Lower lobe of right lung (tissue), 2 donors: Measurements from ENCODE around the gene OR6C1. TPM values are rescaled to one million over a fixed set of nuclear protein-coding genes. Genes with fewer than 3 reads are reported as not detected.
"Not testable (repeated sequence)": the region's sequence is repeated elsewhere in the genome, so short reads cannot be mapped to it uniquely, and the experiment has no call there.

ENCODE experiments used
- ATAC-seq, 2 donors: fragments of 200-7000 bp; cut with Tn5 transposase; one replicate each; pipeline ENCODE4 v1.9.1; 2020 to 2022; ENCODE audit warnings: mild to moderate bottlenecking in 2 of 2, moderate library complexity in 2 of 2
- DNase-seq: peaks from one replicate; pipeline ENCODE4 v3.0.0-alpha.2; 2020
- H3K27ac ChIP-seq: fragments of 200-600 bp; one replicate; pipeline ENCODE4 v1.8.0; 2022
- H3K27me3 ChIP-seq: fragments of 200-600 bp; one replicate; pipeline ENCODE4 v1.8.0; 2022; ENCODE audit warnings: low read depth
- H3K36me3 ChIP-seq: fragments of 200-600 bp; one replicate; pipeline ENCODE4 v1.8.0; 2022; ENCODE audit warnings: mild to moderate bottlenecking
- H3K4me1 ChIP-seq: fragments of 200-600 bp; one replicate; pipeline ENCODE4 v1.8.0; 2022
- H3K4me3 ChIP-seq: fragments of 200-600 bp; one replicate; pipeline ENCODE4 v1.8.0; 2022; ENCODE audit warnings: mild to moderate bottlenecking
- H3K9me3 ChIP-seq: fragments of 200-600 bp; one replicate; pipeline ENCODE4 v1.8.0; 2022
- CTCF ChIP-seq: fragments of 200-600 bp; IDR thresholded peaks from one replicate; pipeline ENCODE4 v1.8.0; 2022; ENCODE audit warnings: antibody characterized with exemption, mild to moderate bottlenecking
- intact Hi-C: fragments of 100-400 bp; cut with DNase I; formaldehyde crosslinking; loops from one replicate; pipeline ENCODE4 v1.11.0; 2022
- long read RNA-seq: library from polyadenylated mRNA; unstranded; transcript quantifications from one replicate; pipeline ENCODE4 v2.0.0, GENCODE V29; 2021
- total RNA-seq: library from RNA; stranded (reverse); fragmentation: NEBNext Ultra II Directional; extraction: Animal tissue kit (Norgen Biotek cat#: 25700); gene quantifications from one replicate; pipeline ENCODE4 v1.2.1, GENCODE V29; 2021
- donor health status: DM: no; HTN: yes; CAD: no; lungs with severe emphysema.

Gene OR6C1
- not detected for total RNA-seq
- long read RNA-seq: 0 reads

- no peak for TF ChIP-seq CTCF
- Histone ChIP-seq H3K27ac (no peak within 1 kb of the TSS), H3K9me3 (no peaks in the 10 kb centered on the region), H3K4me1 (no peaks in the 10 kb centered on the region), H3K4me3 (no peak within 1 kb of the TSS), H3K27me3 (no peaks in the 10 kb centered on the region), H3K36me3 (no peaks in the 10 kb centered on the region)
- ATAC-seq (no peak), DNase-seq (no peak)
- intact Hi-C loops: no loop called here
Measured at GRCh38 chr12:55314043-55314442, at the start of gene OR6C1. Gene OR6C1, plus strand, starts transcription at chr12:55314343. Its CDS starts 6,257 bp downstream, at chr12:55320600.

- H3K27me3 ChIP-seq: peaks cover 5% of the 10 kb centered on the region
- H3K4me1 ChIP-seq: no peaks in the 10 kb centered on the region
- no peaks in the 10 kb centered on the region for H3K9me3 ChIP-seq
- H3K27ac ChIP-seq: no peak overlapping the region
- H3K4me3 ChIP-seq: no peak overlapping the region
- no peaks in the 10 kb centered on the region for H3K36me3 ChIP-seq
- TF ChIP-seq CTCF: no peak
- ATAC-seq (no peak), DNase-seq (no peak)
- intact Hi-C loops: no loop called here
Measured at GRCh38 chr12:55280991-55281390, 33.2 kb upstream of the OR6C1 start.

GRCh38 chr12:55289999-55290398 is 24.1 kb upstream of the OR6C1 start:
- H3K27me3 ChIP-seq: no peaks in the 10 kb centered on the region
- H3K27ac ChIP-seq: no peak overlapping the region
- intact Hi-C loops: no loop called here
- no peak overlapping the region for H3K4me3 ChIP-seq
- H3K9me3 ChIP-seq: no peaks in the 10 kb centered on the region
- DNase-seq (no peak), ATAC-seq (no peak)
- H3K36me3 ChIP-seq: no peaks in the 10 kb centered on the region
- H3K4me1 ChIP-seq: no peaks in the 10 kb centered on the region
- TF ChIP-seq CTCF: no peak

- no peak within 1 kb of the TSS for H3K4me3 ChIP-seq
- ATAC-seq (no peak), DNase-seq (no peak)
- no peak for TF ChIP-seq CTCF
- intact Hi-C loops: no loop called here
- H3K36me3 ChIP-seq: no peaks in the 10 kb centered on the region
- no peak within 1 kb of the TSS for H3K27ac ChIP-seq
- H3K9me3 ChIP-seq: no peaks in the 10 kb centered on the region
- no peaks in the 10 kb centered on the region for H3K4me1 ChIP-seq
- no peaks in the 10 kb centered on the region for H3K27me3 ChIP-seq
Measured at GRCh38 chr12:55296469-55296868, 17.7 kb upstream of the OR6C1 start, which contains the start of gene OR6C6. Gene OR6C6, minus strand, starts transcription at chr12:55296569. Its CDS starts 1,337 bp downstream, at chr12:55295232.

- no peak overlapping the region for H3K4me3 ChIP-seq
- TF ChIP-seq CTCF: no peak
- intact Hi-C loops: no loop called here
- H3K27me3 ChIP-seq: no peaks in the 10 kb centered on the region
- H3K9me3 ChIP-seq: no peaks in the 10 kb centered on the region
- H3K27ac ChIP-seq: no peak overlapping the region
- H3K4me1 ChIP-seq: no peaks in the 10 kb centered on the region
- ATAC-seq: no peak
- H3K36me3 ChIP-seq: no peaks in the 10 kb centered on the region
- no peak for DNase-seq
Measured at GRCh38 chr12:55320201-55320600, 6.1 kb downstream of the OR6C1 start.

- DNase-seq, intact Hi-C loops, ATAC-seq: not testable (repeated sequence)
Measured at GRCh38 chr12:55325801-55326200, 11.7 kb downstream of the OR6C1 start.

More at GRCh38 chr12:55325801-55326200, 11.7 kb downstream of the OR6C1 start:
- H3K4me1 ChIP-seq, H3K36me3 ChIP-seq, H3K27ac ChIP-seq, H3K27me3 ChIP-seq, H3K4me3 ChIP-seq, H3K9me3 ChIP-seq: not testable (repeated sequence)
